Choroid plexus epithelial cell (primary cell): Measurements from ENCODE around the gene MED16.

Experiments used
- DNase-seq: peaks from one replicate; pipeline ENCODE4 v3.0.0-alpha.2; 2010; ENCODE audit warnings: low read depth
- H3K4me3 ChIP-seq: 2 replicates; pipeline ENCODE4 v1.5.1; 2011; ENCODE audit warnings: low read depth, mild to moderate bottlenecking, control low read depth, low read length, moderate library complexity
- TF ChIP-seq, protein P1 (sequence below): conservative IDR thresholded peaks from 2 replicates; pipeline ENCODE4 v1.5.1; 2011; ENCODE audit warnings: low read depth, mild to moderate bottlenecking, control low read depth, inconsistent platforms, low read length, moderate library complexity

MED16 gene

DNA sequence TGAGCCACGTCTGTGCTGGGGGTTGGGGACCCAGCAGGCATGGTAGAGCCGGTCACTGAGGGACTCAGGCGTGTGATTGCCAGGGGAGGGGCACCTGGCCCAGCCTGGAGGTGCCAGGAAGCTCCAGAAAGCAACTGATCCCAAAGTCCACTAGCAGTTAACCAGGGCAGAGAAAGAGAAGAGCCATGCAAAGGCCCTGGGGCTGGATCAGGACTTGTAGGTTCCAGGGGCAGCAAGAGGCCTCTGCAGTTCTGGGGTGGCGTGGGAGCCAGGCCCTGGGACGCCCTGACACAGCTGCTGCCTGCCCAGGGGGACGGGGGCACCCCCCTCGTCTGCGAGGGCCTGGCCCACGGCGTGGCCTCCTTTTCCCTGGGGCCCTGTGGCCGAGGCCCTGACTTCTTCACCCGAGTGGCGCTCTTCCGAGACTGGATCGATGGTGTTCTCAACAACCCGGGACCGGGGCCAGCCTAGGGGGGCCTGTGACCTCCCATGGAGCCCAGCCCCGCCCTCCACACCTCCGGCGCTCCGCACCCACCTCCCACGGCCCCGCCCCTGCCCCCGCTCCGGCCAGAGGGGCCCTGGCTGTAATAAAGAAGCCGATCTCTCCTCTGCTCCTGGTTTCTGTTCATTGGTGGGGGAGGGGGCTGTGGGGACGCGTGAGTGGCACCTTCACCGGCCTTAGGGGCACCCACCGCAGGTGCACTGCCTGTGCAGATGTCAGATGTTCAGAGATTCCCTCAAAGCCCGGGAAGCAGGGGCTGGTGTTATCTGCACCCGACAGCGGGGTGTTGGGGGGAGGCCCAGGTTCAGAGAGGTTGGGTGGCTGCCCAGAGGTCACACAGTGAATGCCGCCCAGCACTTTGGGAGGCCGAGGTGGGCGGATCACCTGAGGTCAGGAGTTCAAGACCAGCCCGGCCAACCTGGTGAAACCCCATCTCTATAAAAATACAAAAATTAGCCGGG lies 61.3 kb downstream of the MED16 start:
- no peak for DNase-seq
- no peak overlapping the region for H3K4me3 ChIP-seq
- TF ChIP-seq, protein P1, sequence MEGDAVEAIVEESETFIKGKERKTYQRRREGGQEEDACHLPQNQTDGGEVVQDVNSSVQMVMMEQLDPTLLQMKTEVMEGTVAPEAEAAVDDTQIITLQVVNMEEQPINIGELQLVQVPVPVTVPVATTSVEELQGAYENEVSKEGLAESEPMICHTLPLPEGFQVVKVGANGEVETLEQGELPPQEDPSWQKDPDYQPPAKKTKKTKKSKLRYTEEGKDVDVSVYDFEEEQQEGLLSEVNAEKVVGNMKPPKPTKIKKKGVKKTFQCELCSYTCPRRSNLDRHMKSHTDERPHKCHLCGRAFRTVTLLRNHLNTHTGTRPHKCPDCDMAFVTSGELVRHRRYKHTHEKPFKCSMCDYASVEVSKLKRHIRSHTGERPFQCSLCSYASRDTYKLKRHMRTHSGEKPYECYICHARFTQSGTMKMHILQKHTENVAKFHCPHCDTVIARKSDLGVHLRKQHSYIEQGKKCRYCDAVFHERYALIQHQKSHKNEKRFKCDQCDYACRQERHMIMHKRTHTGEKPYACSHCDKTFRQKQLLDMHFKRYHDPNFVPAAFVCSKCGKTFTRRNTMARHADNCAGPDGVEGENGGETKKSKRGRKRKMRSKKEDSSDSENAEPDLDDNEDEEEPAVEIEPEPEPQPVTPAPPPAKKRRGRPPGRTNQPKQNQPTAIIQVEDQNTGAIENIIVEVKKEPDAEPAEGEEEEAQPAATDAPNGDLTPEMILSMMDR: no peak

DNA sequence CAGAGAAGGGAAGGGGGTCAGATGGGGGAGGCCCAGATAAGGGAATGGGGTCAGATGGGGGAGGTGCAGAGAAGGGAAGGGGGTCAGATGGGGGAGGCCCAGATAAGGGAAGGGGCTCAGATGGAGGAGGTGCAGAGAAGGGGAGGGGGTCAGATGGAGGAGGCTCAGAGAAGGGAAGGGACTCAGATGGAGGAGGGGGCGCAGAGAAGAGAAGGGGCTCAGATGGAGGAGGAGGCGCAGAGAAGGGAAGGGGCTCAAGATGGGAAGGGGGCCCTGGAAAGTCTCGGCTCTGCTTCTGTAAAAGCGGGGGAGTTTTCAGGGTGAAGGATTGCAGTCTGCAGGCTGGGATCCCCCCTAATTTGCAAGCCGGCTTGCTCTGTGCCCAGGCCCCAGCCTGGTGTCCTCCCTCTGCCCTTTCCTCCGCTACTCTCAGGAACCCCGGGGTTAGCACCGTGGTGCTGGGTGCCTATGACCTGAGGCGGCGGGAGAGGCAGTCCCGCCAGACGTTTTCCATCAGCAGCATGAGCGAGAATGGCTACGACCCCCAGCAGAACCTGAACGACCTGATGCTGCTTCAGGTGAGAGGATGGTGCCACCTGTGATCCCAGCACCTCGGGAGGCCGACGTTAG lies 63.7 kb downstream of the MED16 start:
- TF ChIP-seq, protein P1: no peak
- no peak for DNase-seq
- H3K4me3 ChIP-seq: no peak overlapping the region

DNA sequence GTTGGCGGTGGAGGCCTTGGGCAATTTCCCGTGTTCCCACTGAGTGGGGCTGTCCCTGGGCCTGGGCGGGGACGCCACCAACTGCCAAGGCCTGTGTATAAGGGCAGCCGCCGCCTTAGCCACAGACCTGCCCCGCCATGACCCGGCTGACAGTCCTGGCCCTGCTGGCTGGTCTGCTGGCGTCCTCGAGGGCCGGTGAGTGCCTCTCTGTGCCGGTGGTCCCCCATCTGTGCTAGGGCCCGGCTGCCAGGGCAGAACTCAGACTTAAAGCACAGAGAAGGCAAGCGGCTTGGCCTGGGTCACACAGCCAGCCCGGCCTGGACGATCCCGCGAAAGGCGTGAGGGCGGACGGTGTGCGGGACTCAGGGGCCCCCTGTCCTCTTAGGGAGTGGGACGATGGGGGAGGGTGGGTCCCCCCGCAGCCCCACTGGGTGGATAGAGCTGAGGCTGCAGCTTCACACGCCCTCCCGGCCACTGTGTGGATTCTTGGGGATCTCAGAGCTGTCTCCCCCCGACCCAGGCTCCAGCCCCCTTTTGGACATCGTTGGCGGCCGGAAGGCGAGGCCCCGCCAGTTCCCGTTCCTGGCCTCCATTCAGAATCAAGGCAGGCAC lies 65.2 kb downstream of the MED16 start, which contains the start of gene AZU1:
Gene AZU1 (plus strand): TSS at position 128 of the 612 bp plus-strand sequence. CDS start 10 bp downstream, at position 138.
- TF ChIP-seq, protein P1: no peak

DNA sequence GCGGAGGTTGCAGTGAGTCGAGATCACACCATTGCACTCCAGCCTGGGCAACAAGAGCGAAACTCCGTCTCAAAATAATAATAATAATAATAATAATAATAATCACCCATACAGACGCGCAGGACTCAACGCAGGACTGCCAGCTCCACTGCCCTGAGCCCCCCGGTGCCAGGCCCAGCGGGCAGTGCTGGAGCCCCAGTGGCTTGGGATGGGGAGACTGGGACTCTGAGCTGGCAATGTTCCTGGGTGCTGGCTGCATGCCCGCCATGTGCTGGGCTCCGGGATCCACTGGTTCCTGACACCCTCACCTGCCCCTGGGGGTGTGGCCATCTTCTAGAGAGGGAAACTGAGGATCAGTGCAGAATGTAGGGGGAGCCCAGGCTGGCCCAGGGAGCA lies 65.7 kb downstream of the MED16 start:
- TF ChIP-seq, protein P1: no peak
- H3K4me3 ChIP-seq: no peak overlapping the region
- DNase-seq: no peak

More for the DNA sequence above, 65.2 kb downstream of the MED16 start, which contains the start of gene AZU1:
- H3K4me3 ChIP-seq: no peak within 1 kb of the TSS
- no peak for DNase-seq

DNA sequence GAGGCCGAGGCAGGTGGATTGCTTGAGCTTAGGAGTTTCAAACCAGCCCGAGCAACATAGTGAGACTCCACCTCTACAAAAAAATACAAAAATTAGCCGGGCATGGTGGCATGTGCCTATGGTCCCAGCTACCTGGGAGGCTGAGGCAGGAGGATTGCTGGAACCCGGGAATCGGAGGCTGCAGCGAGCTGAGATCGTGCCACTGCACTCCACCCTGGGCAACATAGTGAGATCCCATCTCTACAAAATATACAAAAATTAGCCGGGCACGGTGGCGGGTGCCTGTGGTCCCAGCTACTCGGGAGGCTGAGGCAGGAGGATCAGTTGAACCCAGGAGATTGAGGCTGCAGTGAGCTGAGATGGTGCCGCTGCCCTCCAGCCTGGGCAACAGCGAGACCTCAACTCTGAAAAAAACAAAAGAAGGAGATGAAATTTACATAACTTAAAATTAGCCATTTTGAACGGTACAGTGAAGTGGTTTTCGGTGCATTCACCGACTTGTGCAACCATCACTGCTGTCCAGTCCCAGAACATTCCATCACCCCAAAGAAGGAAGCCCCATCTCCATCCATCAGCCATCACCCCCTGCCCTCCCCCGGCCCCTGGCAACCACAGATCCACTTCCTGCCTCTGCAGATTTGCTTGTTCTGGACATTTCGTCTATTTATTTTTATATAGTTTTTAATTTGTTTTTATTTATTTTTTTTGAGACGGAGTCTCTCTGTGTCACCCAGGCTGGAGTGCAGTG lies 66.9 kb downstream of the MED16 start:
- no peak for DNase-seq
- H3K4me3 ChIP-seq: no peak overlapping the region
- TF ChIP-seq, protein P1: no peak

DNA sequence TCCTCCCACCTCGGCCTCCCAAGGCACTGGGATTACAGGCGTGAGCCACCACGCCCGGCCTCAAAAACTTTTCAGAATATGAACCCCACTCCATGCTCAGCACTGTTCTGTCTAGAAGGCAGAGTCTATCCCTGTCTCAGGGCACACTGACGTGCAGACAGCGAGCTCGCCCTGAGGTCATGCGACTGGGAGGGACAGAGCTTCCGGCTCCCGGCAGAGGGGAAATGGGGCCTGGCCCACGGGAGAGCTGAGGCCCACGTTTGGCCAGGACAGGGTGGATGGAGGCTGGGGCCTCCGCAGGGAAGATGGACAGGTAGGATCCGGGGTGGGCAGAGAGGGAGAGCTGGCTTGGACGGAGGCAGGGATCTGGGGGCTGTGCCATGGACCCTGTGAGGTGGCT lies 68.1 kb downstream of the MED16 start:
- no peak for DNase-seq
- H3K4me3 ChIP-seq: no peak overlapping the region
- TF ChIP-seq, protein P1: no peak
